ENCODE results near the gene RPGR.

Gene RPGR

GRCh38 chrX:38256019-38256418 lies 71.3 kb downstream of the RPGR start:
- DNase-seq (ENCODE audit: low read depth in 3 of 3) = no peak

GRCh38 chrX:38249965-38250364 lies 77.3 kb downstream of the RPGR start:
- no peak for DNase-seq (ENCODE audit: low read depth in 3 of 3)

- no peak for DNase-seq (ENCODE audit: low read depth in 3 of 3)
Observed at GRCh38 chrX:38247051-38247450, 80.3 kb downstream of the RPGR start.

- no peak for DNase-seq (ENCODE audit: low read depth in 3 of 3)
Observed at GRCh38 chrX:38240541-38240940, 86.8 kb downstream of the RPGR start.

- no peak for DNase-seq (ENCODE audit: low read depth in 3 of 3)
Observed at GRCh38 chrX:38236901-38237615, 90.3 kb downstream of the RPGR start.

GRCh38 chrX:38233891-38234667 lies 93.2 kb downstream of the RPGR start:
- DNase-seq (ENCODE audit: low read depth in 3 of 3) = no peak

- DNase-seq (ENCODE audit: low read depth in 3 of 3) = no peak
Observed at GRCh38 chrX:38232079-38232686, 95.1 kb downstream of the RPGR start.

GRCh38 chrX:38225093-38225492 lies 102.2 kb downstream of the RPGR start:
- DNase-seq (ENCODE audit: low read depth in 3 of 3) = no peak

GRCh38 chrX:38224160-38224559 lies 103.1 kb downstream of the RPGR start:
- no peak for DNase-seq (ENCODE audit: low read depth in 3 of 3)

- no peak for DNase-seq (ENCODE audit: low read depth in 3 of 3)
Observed at GRCh38 chrX:38221391-38221929, 105.8 kb downstream of the RPGR start.

GRCh38 chrX:38220415-38221390 lies 106.6 kb downstream of the RPGR start, which contains the start of gene SRPX:
SRPX (minus strand) TSS chrX:38220871; CDS start chrX:38220792, 79 bp downstream.
- DNase-seq (ENCODE audit: low read depth in 3 of 3) = no peak

GRCh38 chrX:38220024-38220414 lies 107.3 kb downstream of the RPGR start:
- DNase-seq (ENCODE audit: low read depth in 3 of 3) = peak in 1 of 3 experiments; percentile 8
